SK-N-SH (cell line): ENCODE measurements around the gene AGBL4. TPM values are rescaled to one million over a fixed set of nuclear protein-coding genes. Genes with fewer than 3 reads are reported as not detected.

Experiments
- CTCF ChIA-PET: fragments of 300-600, 350-600 bp; formaldehyde crosslinking; extraction: SDS; loops from one replicate; lab custom pipeline; 2021; lab: Yijun Ruan, JAX
- POLR2A ChIA-PET: fragments of 350-600 bp; sonication (Branson Sonifier 250); formaldehyde crosslinking; extraction: SDS; loops from one replicate; lab custom pipeline; 2020; ENCODE audit warnings: antibody characterized with exemption, inconsistent platforms; lab: Yijun Ruan, JAX
- DNase-seq: peaks from one replicate; pipeline ENCODE4 v3.0.0; 2012
- H2AFZ ChIP-seq: fragments of 200-600 bp; sonication (generic); 2 replicates; pipeline ENCODE4 v1.8.1; 2016; ENCODE audit warnings: antibody characterized with exemption, mild to moderate bottlenecking, low read depth
- H3F3A ChIP-seq: fragments of 200-600 bp; sonication (generic); replicated peaks from 2 replicates; pipeline ENCODE3; 2016; ENCODE audit warnings: antibody characterized with exemption, mild to moderate bottlenecking; ENCODE audit not compliant: insufficient read depth
- H3K27ac ChIP-seq, 2 experiments: fragments of 200-500 bp in 1 of 2; fragments of 200-600 bp in 1 of 2; sonication (Bioruptor generic) in 1 of 2; sonication (generic), shearing (Covaris generic) in 1 of 2; 2 replicates each; pipeline versions ENCODE4 v1.5.1 to v1.6.1; 2014 to 2016; ENCODE audit warnings: low read depth in 2 of 2, inconsistent platforms in 1 of 2, low read length in 1 of 2, mild to moderate bottlenecking in 1 of 2, mixed read lengths in 1 of 2
- H3K27me3 ChIP-seq: fragments of 200-600 bp; sonication (generic), shearing (Covaris generic); 2 replicates; pipeline ENCODE4 v1.6.1; 2016; ENCODE audit warnings: mixed run types; ENCODE audit not compliant: insufficient read depth
- H3K36me3 ChIP-seq, 2 experiments: fragments of 200-500 bp in 1 of 2; fragments of 200-600 bp in 1 of 2; sonication (Bioruptor generic) in 1 of 2; sonication (generic) in 1 of 2; replicated peaks in 1 of 2; 2 replicates each; pipeline versions ENCODE3 to v1.5.1; 2014 to 2016; ENCODE audit warnings: low read length in 1 of 2, mild to moderate bottlenecking in 1 of 2; ENCODE audit not compliant: insufficient read depth in 2 of 2, control insufficient read depth in 1 of 2
- H3K4me1 ChIP-seq, 2 experiments: fragments of 200-500 bp in 1 of 2; fragments of 200-600 bp in 1 of 2; sonication (Bioruptor generic) in 1 of 2; sonication (generic), shearing (Covaris generic) in 1 of 2; 2 replicates each; pipeline versions ENCODE4 v1.5.1 to v1.6.1; 2014 to 2016; ENCODE audit warnings: low read depth in 1 of 2, low read length in 1 of 2, mixed run types in 1 of 2; ENCODE audit not compliant: insufficient read depth in 2 of 2, control insufficient read depth in 1 of 2
- H3K4me2 ChIP-seq: fragments of 200-600 bp; sonication (generic), shearing (Covaris generic); 2 replicates; pipeline ENCODE4 v1.6.1; 2017; ENCODE audit warnings: mixed run types
- H3K4me3 ChIP-seq, 2 experiments: fragments of 200-500 bp in 1 of 2; fragments of 200-600 bp in 1 of 2; sonication (Bioruptor generic) in 1 of 2; sonication (generic), shearing (Covaris generic) in 1 of 2; 2 replicates each; pipeline versions ENCODE4 v1.5.1 to v1.8.1; 2014 to 2016; ENCODE audit warnings: low read depth in 2 of 2, inconsistent platforms in 1 of 2, low read length in 1 of 2, mild to moderate bottlenecking in 1 of 2, mixed read lengths in 1 of 2, moderate library complexity in 1 of 2
- H3K79me2 ChIP-seq: fragments of 200-600 bp; sonication (generic); 2 replicates; pipeline ENCODE4 v1.8.1; 2017; ENCODE audit warnings: mild to moderate bottlenecking; ENCODE audit not compliant: insufficient read depth
- H3K9ac ChIP-seq: fragments of 200-600 bp; sonication (generic); 2 replicates; pipeline ENCODE4 v1.6.1; 2017; ENCODE audit warnings: mixed run types
- H3K9me2 ChIP-seq: fragments of 200-600 bp; sonication (generic); 2 replicates; pipeline ENCODE4 v1.6.1; 2017; ENCODE audit warnings: mixed run types
- H3K9me3 ChIP-seq: fragments of 200-600 bp; sonication (generic); 2 replicates; pipeline ENCODE4 v1.6.1; 2017; ENCODE audit warnings: mixed run types, mild to moderate bottlenecking, moderate library complexity
- H4K20me1 ChIP-seq: fragments of 200-600 bp; sonication (generic); 2 replicates; pipeline ENCODE4 v1.6.1; 2017; ENCODE audit warnings: mild to moderate bottlenecking, mixed run types; ENCODE audit not compliant: insufficient read depth
- CHD2 ChIP-seq: fragments of 150-350 bp; IDR thresholded peaks from 2 replicates; pipeline ENCODE4 v1.6.1; 2018; ENCODE audit warnings: low read length; ENCODE audit not compliant: partially characterized antibody
- FOSL2 ChIP-seq: IDR thresholded peaks from 2 replicates; pipeline ENCODE4 v1.4.0; 2012; ENCODE audit warnings: low read depth, mild to moderate bottlenecking, moderate library complexity, borderline replicate concordance
- GABPA ChIP-seq: IDR thresholded peaks from 2 replicates; pipeline ENCODE4 v1.4.0; 2012; ENCODE audit warnings: low read depth, mild to moderate bottlenecking
- GATA2 ChIP-seq: sonication (generic); formaldehyde crosslinking; IDR thresholded peaks from 2 replicates; pipeline ENCODE4 v1.5.0; 2020; ENCODE audit warnings: mild to moderate bottlenecking, missing genetic modification reagents
- IRF3 ChIP-seq: fragments of 150-350 bp; IDR thresholded peaks from 2 replicates; pipeline ENCODE4 v1.6.1; 2016; ENCODE audit warnings: mild to moderate bottlenecking, low read depth, low read length
- MAX ChIP-seq: IDR thresholded peaks from 2 replicates; pipeline ENCODE4 v1.4.0; 2012; ENCODE audit warnings: low read depth
- MEF2A ChIP-seq: IDR thresholded peaks from 2 replicates; pipeline ENCODE4 v1.4.0; 2012; ENCODE audit warnings: low read depth, borderline replicate concordance
- MXI1 ChIP-seq: IDR thresholded peaks from 2 replicates; pipeline ENCODE4 v1.6.1; 2012; ENCODE audit warnings: mild to moderate bottlenecking, low read depth, low read length, improper control_type of control experiment
- NFIC ChIP-seq: IDR thresholded peaks from 2 replicates; pipeline ENCODE4 v1.4.0; 2012; ENCODE audit warnings: borderline replicate concordance
- NRF1 ChIP-seq: IDR thresholded peaks from 2 replicates; pipeline ENCODE4 v1.6.1; 2012; ENCODE audit warnings: low read depth, mild to moderate bottlenecking, low read length
- POLR2AphosphoS5 ChIP-seq: IDR thresholded peaks from 2 replicates; pipeline ENCODE4 v1.6.1; 2012; ENCODE audit warnings: low read depth, low read length
- RAD21 ChIP-seq: IDR thresholded peaks from 2 replicates; pipeline ENCODE4 v1.6.1; 2012; ENCODE audit warnings: mild to moderate bottlenecking, low read length
- RCOR1 ChIP-seq: fragments of 150-350 bp; IDR thresholded peaks from 2 replicates; pipeline ENCODE4 v1.6.1; 2017; ENCODE audit warnings: antibody characterized with exemption, low read length
- REST ChIP-seq: IDR thresholded peaks from 2 replicates; pipeline ENCODE4 v1.6.1; 2012; ENCODE audit warnings: mild to moderate bottlenecking, low read depth, low read length, moderate library complexity
- RFX5 ChIP-seq: IDR thresholded peaks from 2 replicates; pipeline ENCODE4 v1.6.1; 2012; ENCODE audit warnings: mild to moderate bottlenecking, improper control_type of control experiment, low read length
- RXRA ChIP-seq: IDR thresholded peaks from 2 replicates; pipeline ENCODE4 v1.4.0; 2012; ENCODE audit warnings: low read depth, mild to moderate bottlenecking, borderline replicate concordance
- SMC3 ChIP-seq: IDR thresholded peaks from 2 replicates; pipeline ENCODE4 v1.6.1; 2012; ENCODE audit warnings: low read depth, low read length, improper control_type of control experiment
- TCF12 ChIP-seq: IDR thresholded peaks from 2 replicates; pipeline ENCODE4 v1.4.0; 2012
- USF2 ChIP-seq: fragments of 150-350 bp; IDR thresholded peaks from 2 replicates; pipeline ENCODE4 v1.6.1; 2017; ENCODE audit warnings: antibody characterized with exemption, low read length, low read depth, borderline replicate concordance
- YY1 ChIP-seq: IDR thresholded peaks from 2 replicates; pipeline ENCODE4 v1.4.0; 2012; ENCODE audit warnings: low read depth, mild to moderate bottlenecking
- WGBS: methylation state at CpG from one replicate; pipeline ENCODE4 v1.1.6; 2017; ENCODE audit warnings: low lambda C conversion rate; 5-methylcytosine and 5-hydroxymethylcytosine counted together
- polyA plus RNA-seq, 3 experiments: library from polyadenylated mRNA; depleted of rRNA; stranded (reverse); fragments of >200 nt; gene quantifications; 2 replicates each; pipeline ENCODE4 v1.2.3, GENCODE V29; 2012

AGBL4 gene
- polyA plus RNA-seq, 1 of the 3 experiments (the other 2 are of a cell fraction), result 0.07 TPM

- H3K79me2 ChIP-seq, result no peaks in the 10 kb centered on the region
- H3K27ac ChIP-seq, result no peak overlapping the region
- H3K9ac ChIP-seq, result no peak overlapping the region
- H3K9me3 ChIP-seq, result no peaks in the 10 kb centered on the region
- 82% methylated on average over 3 of the region's 3 CpGs for WGBS
- CTCF ChIA-PET, result interaction anchor here (1.1 to 5.7 kb wide), 4 partner anchors 13 to 1665 kb away, joined by 3 to 34 read pairs (median 3); no protein-coding TSS in a partner anchor
- no peaks in the 10 kb centered on the region for H4K20me1 ChIP-seq
- H3K4me1 ChIP-seq, result peaks cover 0 to 2% of the 10 kb centered on the region in 2 experiments; a peak in 1 of 4 replicates
- no peak for DNase-seq
- no peak overlapping the region for H2AFZ ChIP-seq
- no peaks in the 10 kb centered on the region for H3F3A ChIP-seq
- no peak overlapping the region for H3K4me3 ChIP-seq
- no peaks in the 10 kb centered on the region for H3K36me3 ChIP-seq
- no peaks in the 10 kb centered on the region for H3K9me2 ChIP-seq
- H3K4me2 ChIP-seq, result no peak overlapping the region
- POLR2A ChIA-PET, result no interaction called here
- TF ChIP-seq POLR2AphosphoS5 (no peak), FOSL2 (no peak), MEF2A (no peak), MAX (no peak), YY1 (no peak), IRF3 (no peak), GATA2 (CRISPR knock-in tag) (no peak), RXRA (no peak), GABPA (no peak), SMC3 (no peak), TCF12 (no peak), REST (no peak), RCOR1 (no peak), NFIC (no peak), USF2 (no peak), RAD21 (no peak), RFX5 (no peak), MXI1 (no peak), NRF1 (no peak), CHD2 (no peak)
- TF ChIP-seq, all 33 proteins: peak for 0
- H3K27me3 ChIP-seq, result no peaks in the 10 kb centered on the region
Measured at GRCh38 chr1:48683839-48684238, 1339.9 kb downstream of the AGBL4 start.
